Measurements from ENCODE around the gene SCUBE1.

The SCUBE1 gene

DNA sequence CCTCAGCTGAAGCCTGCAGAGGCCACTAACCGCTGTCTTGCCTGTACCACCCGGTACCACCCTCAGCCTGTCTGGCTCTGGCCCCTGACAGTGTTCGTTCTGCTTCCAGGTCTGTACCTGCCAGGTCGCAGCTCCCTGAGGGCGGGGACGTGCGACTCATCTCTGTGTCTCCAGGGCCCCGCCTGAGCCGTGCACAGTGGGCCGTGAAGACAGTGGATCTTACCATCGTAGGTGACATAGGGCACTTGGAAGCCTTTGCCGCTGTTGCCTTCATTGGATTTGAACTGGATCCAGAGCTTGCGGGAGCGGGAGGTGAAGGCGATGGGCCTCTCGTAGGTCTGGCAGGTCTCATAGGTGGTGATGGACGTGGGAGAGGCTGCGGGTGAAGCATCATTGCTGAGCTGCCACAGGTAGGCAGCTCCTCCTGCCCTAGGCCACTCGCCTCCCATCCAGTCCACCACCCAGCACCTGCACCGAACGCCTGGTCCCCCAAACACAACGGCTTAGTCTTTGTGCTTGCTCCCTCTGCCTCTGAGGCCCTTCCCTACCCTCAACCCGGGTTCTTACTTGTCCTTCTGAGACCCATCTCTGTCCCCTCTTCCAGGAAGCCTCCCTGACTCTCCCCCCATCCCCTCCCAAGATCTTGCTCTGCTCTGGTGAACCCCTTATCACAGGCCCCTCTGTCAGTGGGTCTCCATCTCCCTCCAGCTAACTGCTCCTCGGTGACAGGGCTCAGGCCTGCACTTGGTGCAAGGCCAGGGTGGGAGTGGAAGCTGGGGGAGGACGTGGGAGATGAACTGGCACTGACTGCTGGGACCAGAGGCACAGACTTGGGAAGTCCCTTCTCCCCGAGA, 135.1 kb downstream of the SCUBE1 start (continued):
- no peak for TF ChIP-seq PPARA (CRISPR knock-in tag; IDR thresholded peaks at IDR 0.05; ENCODE audit: borderline replicate concordance)

DNA sequence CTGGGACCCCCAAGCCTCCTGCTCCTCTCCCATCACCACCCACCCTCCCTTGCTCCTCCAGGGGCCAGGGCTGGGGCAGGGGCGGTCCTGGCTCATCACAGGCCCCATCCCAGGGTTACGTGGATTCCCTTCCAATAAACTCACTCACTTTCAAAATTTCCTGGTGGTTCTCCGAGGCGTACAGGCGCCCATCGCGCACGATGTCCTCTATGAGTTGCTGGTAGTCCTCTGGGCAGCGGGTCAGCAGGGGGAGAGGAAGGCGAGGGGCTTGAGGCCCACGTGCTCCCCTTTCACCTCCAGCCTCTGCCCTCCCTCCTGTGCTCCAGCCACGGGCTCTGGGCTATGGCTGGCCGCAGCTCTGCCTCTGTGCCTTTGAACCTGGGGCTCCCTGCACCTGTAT, 135.8 kb downstream of the SCUBE1 start:
- ATAC-seq, result no peak
- no peak for TF ChIP-seq SNAI2 (CRISPR knock-in tag; IDR thresholded peaks at IDR 0.05)
- no peak for TF ChIP-seq ARNTL (CRISPR knock-in tag; IDR thresholded peaks at IDR 0.05; ENCODE audit: borderline replicate concordance, low read depth)
- TF ChIP-seq, protein P1, sequence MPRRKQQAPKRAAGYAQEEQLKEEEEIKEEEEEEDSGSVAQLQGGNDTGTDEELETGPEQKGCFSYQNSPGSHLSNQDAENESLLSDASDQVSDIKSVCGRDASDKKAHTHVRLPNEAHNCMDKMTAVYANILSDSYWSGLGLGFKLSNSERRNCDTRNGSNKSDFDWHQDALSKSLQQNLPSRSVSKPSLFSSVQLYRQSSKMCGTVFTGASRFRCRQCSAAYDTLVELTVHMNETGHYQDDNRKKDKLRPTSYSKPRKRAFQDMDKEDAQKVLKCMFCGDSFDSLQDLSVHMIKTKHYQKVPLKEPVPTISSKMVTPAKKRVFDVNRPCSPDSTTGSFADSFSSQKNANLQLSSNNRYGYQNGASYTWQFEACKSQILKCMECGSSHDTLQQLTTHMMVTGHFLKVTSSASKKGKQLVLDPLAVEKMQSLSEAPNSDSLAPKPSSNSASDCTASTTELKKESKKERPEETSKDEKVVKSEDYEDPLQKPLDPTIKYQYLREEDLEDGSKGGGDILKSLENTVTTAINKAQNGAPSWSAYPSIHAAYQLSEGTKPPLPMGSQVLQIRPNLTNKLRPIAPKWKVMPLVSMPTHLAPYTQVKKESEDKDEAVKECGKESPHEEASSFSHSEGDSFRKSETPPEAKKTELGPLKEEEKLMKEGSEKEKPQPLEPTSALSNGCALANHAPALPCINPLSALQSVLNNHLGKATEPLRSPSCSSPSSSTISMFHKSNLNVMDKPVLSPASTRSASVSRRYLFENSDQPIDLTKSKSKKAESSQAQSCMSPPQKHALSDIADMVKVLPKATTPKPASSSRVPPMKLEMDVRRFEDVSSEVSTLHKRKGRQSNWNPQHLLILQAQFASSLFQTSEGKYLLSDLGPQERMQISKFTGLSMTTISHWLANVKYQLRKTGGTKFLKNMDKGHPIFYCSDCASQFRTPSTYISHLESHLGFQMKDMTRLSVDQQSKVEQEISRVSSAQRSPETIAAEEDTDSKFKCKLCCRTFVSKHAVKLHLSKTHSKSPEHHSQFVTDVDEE (CRISPR knock-in tag; IDR thresholded peaks at IDR 0.05), result no peak
- no peak for TF ChIP-seq ISL1 (CRISPR knock-in tag; IDR thresholded peaks at IDR 0.05)
- no peak for TF ChIP-seq TCF4 (CRISPR knock-in tag; IDR thresholded peaks at IDR 0.05; ENCODE audit: borderline replicate concordance)
- no peak for TF ChIP-seq ZNF70 (CRISPR knock-in tag; IDR thresholded peaks at IDR 0.05)
- no peak for TF ChIP-seq RARB (CRISPR knock-in tag; IDR thresholded peaks at IDR 0.05)
- TF ChIP-seq, protein P2, sequence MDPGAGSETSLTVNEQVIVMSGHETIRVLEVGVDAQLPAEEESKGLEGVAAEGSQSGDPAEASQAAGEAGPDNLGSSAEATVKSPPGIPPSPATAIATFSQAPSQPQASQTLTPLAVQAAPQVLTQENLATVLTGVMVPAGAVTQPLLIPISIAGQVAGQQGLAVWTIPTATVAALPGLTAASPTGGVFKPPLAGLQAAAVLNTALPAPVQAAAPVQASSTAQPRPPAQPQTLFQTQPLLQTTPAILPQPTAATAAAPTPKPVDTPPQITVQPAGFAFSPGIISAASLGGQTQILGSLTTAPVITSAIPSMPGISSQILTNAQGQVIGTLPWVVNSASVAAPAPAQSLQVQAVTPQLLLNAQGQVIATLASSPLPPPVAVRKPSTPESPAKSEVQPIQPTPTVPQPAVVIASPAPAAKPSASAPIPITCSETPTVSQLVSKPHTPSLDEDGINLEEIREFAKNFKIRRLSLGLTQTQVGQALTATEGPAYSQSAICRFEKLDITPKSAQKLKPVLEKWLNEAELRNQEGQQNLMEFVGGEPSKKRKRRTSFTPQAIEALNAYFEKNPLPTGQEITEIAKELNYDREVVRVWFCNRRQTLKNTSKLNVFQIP (CRISPR knock-in tag; IDR thresholded peaks at IDR 0.05; ENCODE audit: borderline replicate concordance, low read depth), result no peak
- no peak for TF ChIP-seq ZFP3 (CRISPR knock-in tag; IDR thresholded peaks at IDR 0.05)
- TF ChIP-seq, protein P3, sequence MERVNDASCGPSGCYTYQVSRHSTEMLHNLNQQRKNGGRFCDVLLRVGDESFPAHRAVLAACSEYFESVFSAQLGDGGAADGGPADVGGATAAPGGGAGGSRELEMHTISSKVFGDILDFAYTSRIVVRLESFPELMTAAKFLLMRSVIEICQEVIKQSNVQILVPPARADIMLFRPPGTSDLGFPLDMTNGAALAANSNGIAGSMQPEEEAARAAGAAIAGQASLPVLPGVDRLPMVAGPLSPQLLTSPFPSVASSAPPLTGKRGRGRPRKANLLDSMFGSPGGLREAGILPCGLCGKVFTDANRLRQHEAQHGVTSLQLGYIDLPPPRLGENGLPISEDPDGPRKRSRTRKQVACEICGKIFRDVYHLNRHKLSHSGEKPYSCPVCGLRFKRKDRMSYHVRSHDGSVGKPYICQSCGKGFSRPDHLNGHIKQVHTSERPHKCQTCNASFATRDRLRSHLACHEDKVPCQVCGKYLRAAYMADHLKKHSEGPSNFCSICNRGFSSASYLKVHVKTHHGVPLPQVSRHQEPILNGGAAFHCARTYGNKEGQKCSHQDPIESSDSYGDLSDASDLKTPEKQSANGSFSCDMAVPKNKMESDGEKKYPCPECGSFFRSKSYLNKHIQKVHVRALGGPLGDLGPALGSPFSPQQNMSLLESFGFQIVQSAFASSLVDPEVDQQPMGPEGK (CRISPR knock-in tag; IDR thresholded peaks at IDR 0.05; ENCODE audit: borderline replicate concordance), result no peak
- no peak for TF ChIP-seq ZNF8 (CRISPR knock-in tag; IDR thresholded peaks at IDR 0.05)
- no peak for TF ChIP-seq PPARA (CRISPR knock-in tag; IDR thresholded peaks at IDR 0.05; ENCODE audit: borderline replicate concordance)
- TF ChIP-seq ZFP30 (CRISPR knock-in tag; IDR thresholded peaks at IDR 0.05), result no peak
- TF ChIP-seq GLIS3 (CRISPR knock-in tag; IDR thresholded peaks at IDR 0.05), result no peak
- TF ChIP-seq ZNF565 (CRISPR knock-in tag; conservative IDR thresholded peaks at IDR 0.05; ENCODE audit: low read depth), result no peak

DNA sequence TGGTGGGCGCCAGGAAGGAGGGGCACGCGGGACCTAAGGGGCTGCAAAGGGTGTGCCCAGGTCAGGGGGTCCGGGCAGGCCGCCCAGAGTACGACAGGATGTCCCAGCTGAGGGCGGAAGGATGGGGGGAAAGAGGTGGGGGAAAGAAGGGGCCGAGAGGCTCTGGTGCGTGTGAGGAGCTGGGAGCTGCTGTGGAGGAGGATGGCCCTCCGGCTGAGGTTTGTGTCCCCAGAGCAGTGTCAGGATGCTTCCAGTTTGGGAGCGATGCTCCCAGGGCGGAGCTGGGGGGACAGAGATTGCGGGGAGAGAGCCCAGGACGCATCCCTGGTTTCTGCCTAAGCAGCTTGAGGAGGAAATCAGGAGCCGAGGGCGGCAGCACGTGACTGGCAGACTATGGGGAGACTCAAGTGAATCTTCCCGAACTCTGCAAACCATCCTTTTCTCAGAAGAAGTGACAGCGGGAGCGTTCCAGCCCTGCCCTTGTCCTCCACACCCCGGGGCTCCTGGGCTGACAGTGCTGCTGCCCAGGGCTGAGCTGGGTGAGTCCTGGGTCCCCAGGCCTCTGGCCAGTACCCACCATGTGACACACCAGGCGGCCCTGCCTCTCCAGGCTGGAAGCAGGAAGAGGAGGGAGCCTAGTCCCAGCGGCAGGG, 136.5 kb downstream of the SCUBE1 start:
- ATAC-seq, result no peak
- TF ChIP-seq SNAI2 (CRISPR knock-in tag; IDR thresholded peaks at IDR 0.05) (no peak), PPARA (CRISPR knock-in tag; IDR thresholded peaks at IDR 0.05; ENCODE audit: borderline replicate concordance) (no peak), ZFP3 (CRISPR knock-in tag; IDR thresholded peaks at IDR 0.05) (no peak), ZNF8 (CRISPR knock-in tag; IDR thresholded peaks at IDR 0.05) (no peak), TCF4 (CRISPR knock-in tag; IDR thresholded peaks at IDR 0.05; ENCODE audit: borderline replicate concordance) (no peak), BACH2 (CRISPR knock-in tag; IDR thresholded peaks at IDR 0.05; ENCODE audit: borderline replicate concordance) (no peak), CSDC2 (CRISPR knock-in tag; IDR thresholded peaks at IDR 0.05) (no peak), RARB (CRISPR knock-in tag; IDR thresholded peaks at IDR 0.05) (no peak), ESRRG (CRISPR knock-in tag; IDR thresholded peaks at IDR 0.05) (no peak)
- TF ChIP-seq, protein P4, sequence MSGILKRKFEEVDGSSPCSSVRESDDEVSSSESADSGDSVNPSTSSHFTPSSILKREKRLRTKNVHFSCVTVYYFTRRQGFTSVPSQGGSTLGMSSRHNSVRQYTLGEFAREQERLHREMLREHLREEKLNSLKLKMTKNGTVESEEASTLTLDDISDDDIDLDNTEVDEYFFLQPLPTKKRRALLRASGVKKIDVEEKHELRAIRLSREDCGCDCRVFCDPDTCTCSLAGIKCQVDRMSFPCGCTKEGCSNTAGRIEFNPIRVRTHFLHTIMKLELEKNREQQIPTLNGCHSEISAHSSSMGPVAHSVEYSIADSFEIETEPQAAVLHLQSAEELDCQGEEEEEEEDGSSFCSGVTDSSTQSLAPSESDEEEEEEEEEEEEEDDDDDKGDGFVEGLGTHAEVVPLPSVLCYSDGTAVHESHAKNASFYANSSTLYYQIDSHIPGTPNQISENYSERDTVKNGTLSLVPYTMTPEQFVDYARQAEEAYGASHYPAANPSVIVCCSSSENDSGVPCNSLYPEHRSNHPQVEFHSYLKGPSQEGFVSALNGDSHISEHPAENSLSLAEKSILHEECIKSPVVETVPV (CRISPR knock-in tag; IDR thresholded peaks at IDR 0.05), result no peak
- TF ChIP-seq, protein P3 (CRISPR knock-in tag; IDR thresholded peaks at IDR 0.05; ENCODE audit: borderline replicate concordance), result no peak
- TF ChIP-seq, protein P1 (CRISPR knock-in tag; IDR thresholded peaks at IDR 0.05), result no peak

Measured in SK-N-SH treated with all-trans-retinoic acid at 6 μM for 48 hours (cell line).